Adrenal gland (tissue), 5 donors: Measurements from ENCODE around the gene SPATA3.

Source experiments
- POLR2A ChIP-seq, 2 donors: fragments of 450-650 bp; IDR thresholded peaks; one replicate each; pipeline ENCODE4 v1.6.1; 2017; ENCODE audit warnings: antibody characterized with exemption in 2 of 2, mild to moderate bottlenecking in 2 of 2, moderate library complexity in 1 of 2
- TF ChIP-seq, protein P1 (sequence below), 6 experiments: fragments of 450-650 bp in 4 of 6; fragments of 200-600 bp in 2 of 6; sonication (generic) in 1 of 6; IDR thresholded peaks; 1 replicate in 5 of 6; 2 replicates in 1 of 6; pipeline versions ENCODE4 v1.5.1 to v1.8.0; 2016 to 2021; ENCODE audit warnings: antibody characterized with exemption in 6 of 6, mild to moderate bottlenecking in 2 of 6, moderate library complexity in 1 of 6
- donor health status: DM: no; HTN: no; CAD: no.

DNA sequence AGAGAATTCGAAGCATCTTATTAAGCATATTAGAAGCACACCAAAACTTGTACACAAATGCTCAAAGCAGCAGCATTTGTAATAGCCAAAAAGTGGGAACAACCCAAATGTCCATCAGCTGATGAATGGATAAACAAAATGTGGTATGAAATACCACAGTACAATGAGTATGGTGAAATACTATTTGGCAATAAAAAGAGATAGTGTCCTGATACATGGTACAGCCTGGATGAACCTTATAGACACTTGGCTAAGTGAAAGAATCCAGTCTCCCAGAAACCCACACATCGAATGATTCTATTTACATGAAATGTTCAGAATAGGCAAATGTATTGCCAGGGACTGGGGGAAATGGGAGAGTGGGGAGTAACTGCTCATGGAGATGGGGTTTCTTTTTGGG, 3.0 kb downstream of the SPATA3 start:
- TF ChIP-seq, protein P1, sequence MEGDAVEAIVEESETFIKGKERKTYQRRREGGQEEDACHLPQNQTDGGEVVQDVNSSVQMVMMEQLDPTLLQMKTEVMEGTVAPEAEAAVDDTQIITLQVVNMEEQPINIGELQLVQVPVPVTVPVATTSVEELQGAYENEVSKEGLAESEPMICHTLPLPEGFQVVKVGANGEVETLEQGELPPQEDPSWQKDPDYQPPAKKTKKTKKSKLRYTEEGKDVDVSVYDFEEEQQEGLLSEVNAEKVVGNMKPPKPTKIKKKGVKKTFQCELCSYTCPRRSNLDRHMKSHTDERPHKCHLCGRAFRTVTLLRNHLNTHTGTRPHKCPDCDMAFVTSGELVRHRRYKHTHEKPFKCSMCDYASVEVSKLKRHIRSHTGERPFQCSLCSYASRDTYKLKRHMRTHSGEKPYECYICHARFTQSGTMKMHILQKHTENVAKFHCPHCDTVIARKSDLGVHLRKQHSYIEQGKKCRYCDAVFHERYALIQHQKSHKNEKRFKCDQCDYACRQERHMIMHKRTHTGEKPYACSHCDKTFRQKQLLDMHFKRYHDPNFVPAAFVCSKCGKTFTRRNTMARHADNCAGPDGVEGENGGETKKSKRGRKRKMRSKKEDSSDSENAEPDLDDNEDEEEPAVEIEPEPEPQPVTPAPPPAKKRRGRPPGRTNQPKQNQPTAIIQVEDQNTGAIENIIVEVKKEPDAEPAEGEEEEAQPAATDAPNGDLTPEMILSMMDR (IDR thresholded peaks at IDR 0.05), result no peak
- no peak for TF ChIP-seq POLR2A (IDR thresholded peaks at IDR 0.05)
